ENCODE data around the gene ABO. TPM values are rescaled to one million over a fixed set of nuclear protein-coding genes. Genes with fewer than 3 reads are reported as not detected.

ABO gene
- total RNA-seq, 1 experiment from 2014 or later: 1.2 TPM

DNA sequence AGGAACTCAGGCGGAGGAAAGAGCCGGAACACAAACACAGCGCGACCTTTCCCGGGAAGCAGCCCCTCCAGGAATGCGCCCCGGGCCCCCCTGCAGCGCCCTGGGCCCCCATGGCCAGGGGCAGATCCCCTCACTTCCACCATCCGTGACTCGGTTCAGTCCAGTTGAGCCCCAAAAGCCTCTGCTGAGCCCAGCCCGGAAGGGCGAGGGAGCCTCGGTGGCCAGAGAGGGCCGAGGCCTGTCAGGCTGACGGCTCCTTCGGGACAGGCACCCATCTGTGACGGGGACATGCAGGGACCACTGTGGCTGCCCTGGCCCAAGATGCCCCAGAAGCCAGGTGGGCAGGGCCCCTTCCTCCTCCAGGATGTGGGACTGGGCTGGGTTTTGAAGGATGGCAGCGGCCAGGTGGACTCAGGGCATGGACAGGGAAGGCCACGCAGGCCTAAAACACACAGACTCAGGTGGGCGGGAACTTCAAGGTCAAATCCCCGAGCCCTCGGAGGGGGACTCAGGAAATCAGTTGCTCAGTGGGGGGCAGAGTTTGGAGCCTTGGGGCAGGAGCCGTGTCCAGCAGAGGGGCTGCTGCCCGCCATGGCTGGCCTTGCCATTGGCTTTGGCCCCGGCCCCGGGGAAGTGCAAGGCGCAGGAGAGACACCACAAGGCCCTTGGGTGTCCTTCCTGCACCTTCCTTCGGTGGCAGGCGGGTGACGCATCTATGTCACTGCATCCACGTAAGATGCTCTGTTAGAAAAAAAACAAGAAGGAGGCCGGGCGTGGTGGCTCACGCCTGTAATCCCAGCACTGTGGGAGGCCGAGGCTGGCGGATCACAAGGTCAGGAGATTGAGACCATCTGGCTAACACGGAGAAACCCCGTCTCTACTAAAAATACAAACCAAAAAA is 29.7 kb upstream of the ABO start:
- ChIA-PET POLR2A (no interaction called here), CTCF (no interaction called here), RAD21 (ENCODE audit: low non-redundant PET in 1 of 2, low total read pairs in 2 of 2, uncharacterized antibody in 2 of 2, unreplicated experiment in 2 of 2) (no interaction called here)
- no peak overlapping the region for H3K4me3 ChIP-seq (replicated peaks in 1 of 2; ENCODE audit: low read depth in 1 of 2, low read length in 2 of 2)
- H3K27ac ChIP-seq (ENCODE audit: low read depth, low read length): no peak overlapping the region
- H3K9me3 ChIP-seq (ENCODE audit: control insufficient read depth in 1 of 2, insufficient read depth in 1 of 2, low read depth in 1 of 2, low read length in 2 of 2): peaks cover 0 to 3% of the 10 kb centered on the region in 2 experiments; a peak in 1 of 4 replicates
- TF ChIP-seq, protein P1, sequence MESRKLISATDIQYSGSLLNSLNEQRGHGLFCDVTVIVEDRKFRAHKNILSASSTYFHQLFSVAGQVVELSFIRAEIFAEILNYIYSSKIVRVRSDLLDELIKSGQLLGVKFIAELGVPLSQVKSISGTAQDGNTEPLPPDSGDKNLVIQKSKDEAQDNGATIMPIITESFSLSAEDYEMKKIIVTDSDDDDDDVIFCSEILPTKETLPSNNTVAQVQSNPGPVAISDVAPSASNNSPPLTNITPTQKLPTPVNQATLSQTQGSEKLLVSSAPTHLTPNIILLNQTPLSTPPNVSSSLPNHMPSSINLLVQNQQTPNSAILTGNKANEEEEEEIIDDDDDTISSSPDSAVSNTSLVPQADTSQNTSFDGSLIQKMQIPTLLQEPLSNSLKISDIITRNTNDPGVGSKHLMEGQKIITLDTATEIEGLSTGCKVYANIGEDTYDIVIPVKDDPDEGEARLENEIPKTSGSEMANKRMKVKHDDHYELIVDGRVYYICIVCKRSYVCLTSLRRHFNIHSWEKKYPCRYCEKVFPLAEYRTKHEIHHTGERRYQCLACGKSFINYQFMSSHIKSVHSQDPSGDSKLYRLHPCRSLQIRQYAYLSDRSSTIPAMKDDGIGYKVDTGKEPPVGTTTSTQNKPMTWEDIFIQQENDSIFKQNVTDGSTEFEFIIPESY (IDR thresholded peaks at IDR 0.05; ENCODE audit: extremely low read depth, insufficient replicate concordance, low read length): no peak
- TF ChIP-seq SRF (IDR thresholded peaks at IDR 0.05; ENCODE audit: low read depth) (no peak), RAD21 (IDR thresholded peaks at IDR 0.05; ENCODE audit: low read depth) (no peak), JUND (IDR thresholded peaks at IDR 0.05) (no peak), SP1 (IDR thresholded peaks at IDR 0.05; ENCODE audit: low read depth) (no peak), FOSL1 (IDR thresholded peaks at IDR 0.05; ENCODE audit: low read depth) (no peak), TCF7L2 (IDR thresholded peaks at IDR 0.05; ENCODE audit: borderline replicate concordance, extremely low read depth, insufficient read depth, insufficient read length) (no peak), EGR1 (IDR thresholded peaks at IDR 0.05; ENCODE audit: low read depth) (no peak), SIN3A (IDR thresholded peaks at IDR 0.05; ENCODE audit: low read depth) (no peak), YY1 (IDR thresholded peaks at IDR 0.05; ENCODE audit: extremely low read depth, insufficient replicate concordance, low read depth, low read length) (no peak), ZFX (IDR thresholded peaks at IDR 0.05) (no peak), EZH2phosphoT487 (IDR thresholded peaks at IDR 0.05; ENCODE audit: borderline replicate concordance) (no peak)
- TF ChIP-seq, protein P2, sequence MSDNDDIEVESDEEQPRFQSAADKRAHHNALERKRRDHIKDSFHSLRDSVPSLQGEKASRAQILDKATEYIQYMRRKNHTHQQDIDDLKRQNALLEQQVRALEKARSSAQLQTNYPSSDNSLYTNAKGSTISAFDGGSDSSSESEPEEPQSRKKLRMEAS (IDR thresholded peaks at IDR 0.05): no peak
- TF ChIP-seq, protein P3, sequence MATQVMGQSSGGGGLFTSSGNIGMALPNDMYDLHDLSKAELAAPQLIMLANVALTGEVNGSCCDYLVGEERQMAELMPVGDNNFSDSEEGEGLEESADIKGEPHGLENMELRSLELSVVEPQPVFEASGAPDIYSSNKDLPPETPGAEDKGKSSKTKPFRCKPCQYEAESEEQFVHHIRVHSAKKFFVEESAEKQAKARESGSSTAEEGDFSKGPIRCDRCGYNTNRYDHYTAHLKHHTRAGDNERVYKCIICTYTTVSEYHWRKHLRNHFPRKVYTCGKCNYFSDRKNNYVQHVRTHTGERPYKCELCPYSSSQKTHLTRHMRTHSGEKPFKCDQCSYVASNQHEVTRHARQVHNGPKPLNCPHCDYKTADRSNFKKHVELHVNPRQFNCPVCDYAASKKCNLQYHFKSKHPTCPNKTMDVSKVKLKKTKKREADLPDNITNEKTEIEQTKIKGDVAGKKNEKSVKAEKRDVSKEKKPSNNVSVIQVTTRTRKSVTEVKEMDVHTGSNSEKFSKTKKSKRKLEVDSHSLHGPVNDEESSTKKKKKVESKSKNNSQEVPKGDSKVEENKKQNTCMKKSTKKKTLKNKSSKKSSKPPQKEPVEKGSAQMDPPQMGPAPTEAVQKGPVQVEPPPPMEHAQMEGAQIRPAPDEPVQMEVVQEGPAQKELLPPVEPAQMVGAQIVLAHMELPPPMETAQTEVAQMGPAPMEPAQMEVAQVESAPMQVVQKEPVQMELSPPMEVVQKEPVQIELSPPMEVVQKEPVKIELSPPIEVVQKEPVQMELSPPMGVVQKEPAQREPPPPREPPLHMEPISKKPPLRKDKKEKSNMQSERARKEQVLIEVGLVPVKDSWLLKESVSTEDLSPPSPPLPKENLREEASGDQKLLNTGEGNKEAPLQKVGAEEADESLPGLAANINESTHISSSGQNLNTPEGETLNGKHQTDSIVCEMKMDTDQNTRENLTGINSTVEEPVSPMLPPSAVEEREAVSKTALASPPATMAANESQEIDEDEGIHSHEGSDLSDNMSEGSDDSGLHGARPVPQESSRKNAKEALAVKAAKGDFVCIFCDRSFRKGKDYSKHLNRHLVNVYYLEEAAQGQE (IDR thresholded peaks at IDR 0.05; ENCODE audit: low read depth): no peak
- no peaks in the 10 kb centered on the region for H4K20me1 ChIP-seq (ENCODE audit: insufficient read depth)
- no peak for ATAC-seq
- no peak for DNase-seq (ENCODE audit: low read depth, low spot score)
- no peak overlapping the region for H3K4me2 ChIP-seq (ENCODE audit: low read length)
- H3K27me3 ChIP-seq (ENCODE audit: insufficient read depth, low read length): 0 out of 2 replicates have a peak, but pooled peaks cover 3% of the 10 kb centered on the region
- H3K4me1 ChIP-seq (ENCODE audit: control insufficient read depth in 1 of 2, insufficient read depth in 2 of 2, low read length in 2 of 2): no peaks in the 10 kb centered on the region
- no peaks in the 10 kb centered on the region for H3K79me2 ChIP-seq (ENCODE audit: insufficient read depth, low read length)
- BruUV-seq (replicated peaks): no TSS peak
- no peak overlapping the region for H3K9ac ChIP-seq (ENCODE audit: low read length)
- H3K36me3 ChIP-seq (ENCODE audit: control insufficient read depth in 1 of 2, insufficient read depth in 2 of 2, low read length in 2 of 2): no peaks in the 10 kb centered on the region
- no peaks in the 10 kb centered on the region for H3K9me2 ChIP-seq (ENCODE audit: insufficient read depth)
- H2AFZ ChIP-seq (ENCODE audit: low read depth, low read length, poor library complexity, severe bottlenecking): no peak overlapping the region
- intact Hi-C loops (cut with micrococcal nuclease): no loop called here

Data from HCT116 (cell line).